Glutamatergic neuron (in vitro differentiated cells): Measurements from ENCODE around the gene ERICH6B. TPM values are rescaled to one million over a fixed set of nuclear protein-coding genes. Genes with fewer than 3 reads are reported as not detected.
"Not testable (repeated sequence)": the region's sequence is repeated elsewhere in the genome, so short reads cannot be mapped to it uniquely, and the experiment has no call there.

Experiments used
- DNase-seq: peaks from one replicate; pipeline ENCODE4 v3.0.0; 2022
- H3K27ac Mint-ChIP-seq: one replicate; pipeline ENCODE4 v1.8.0; 2020; ENCODE audit warnings: mild to moderate bottlenecking, mixed read lengths, inconsistent platforms; ENCODE audit not compliant: unreplicated experiment
- H3K27me3 Mint-ChIP-seq: one replicate; pipeline ENCODE4 v1.8.0; 2020; ENCODE audit warnings: mild to moderate bottlenecking, moderate library complexity, mixed read lengths, inconsistent platforms; ENCODE audit not compliant: unreplicated experiment
- H3K36me3 Mint-ChIP-seq: one replicate; pipeline ENCODE4 v1.8.0; 2020; ENCODE audit warnings: mild to moderate bottlenecking, mixed read lengths, inconsistent platforms; ENCODE audit not compliant: unreplicated experiment
- H3K4me1 Mint-ChIP-seq: one replicate; pipeline ENCODE4 v1.8.0; 2020; ENCODE audit warnings: mild to moderate bottlenecking, low read depth, mixed read lengths, inconsistent platforms; ENCODE audit not compliant: unreplicated experiment
- H3K4me3 Mint-ChIP-seq: one replicate; pipeline ENCODE4 v1.8.0; 2020; ENCODE audit warnings: mild to moderate bottlenecking, mixed read lengths, inconsistent platforms; ENCODE audit not compliant: unreplicated experiment
- H3K9me3 Mint-ChIP-seq: one replicate; pipeline ENCODE4 v1.8.0; 2020; ENCODE audit warnings: mild to moderate bottlenecking, moderate library complexity, mixed read lengths, inconsistent platforms; ENCODE audit not compliant: unreplicated experiment
- CTCF ChIP-seq: fragments of 200-600 bp; sonication (generic); IDR thresholded peaks from one replicate; pipeline ENCODE4 v1.5.0; 2021; ENCODE audit not compliant: partially characterized antibody, unreplicated experiment
- total RNA-seq: library from RNA; stranded (reverse); fragmentation: NEBNext Ultra II Directional; extraction: Animal tissue kit (Norgen Biotek cat#: 25700); gene quantifications from one replicate; pipeline ENCODE4 v1.2.1, GENCODE V29; 2021; ENCODE audit not compliant: unreplicated experiment

Gene ERICH6B
- total RNA-seq, 1 donor from 2014 or later, result not detected

- no peaks in the 10 kb centered on the region for H3K36me3 Mint-ChIP-seq
- H3K4me1 Mint-ChIP-seq, result no peaks in the 10 kb centered on the region
- H3K4me3 Mint-ChIP-seq, result no peak overlapping the region
- H3K27ac Mint-ChIP-seq, result no peak overlapping the region
- no peak for DNase-seq
- H3K9me3 Mint-ChIP-seq, result no peaks in the 10 kb centered on the region
- H3K27me3 Mint-ChIP-seq, result no peaks in the 10 kb centered on the region
- TF ChIP-seq CTCF, result no peak
Observed at GRCh38 chr13:45654633-45655349, 39.3 kb upstream of the ERICH6B start.

GRCh38 chr13:45645263-45645662 is 29.7 kb upstream of the ERICH6B start:
- not testable (repeated sequence) for H3K9me3 Mint-ChIP-seq, DNase-seq, H3K4me1 Mint-ChIP-seq, H3K27me3 Mint-ChIP-seq, H3K27ac Mint-ChIP-seq, H3K4me3 Mint-ChIP-seq
- peaks cover 18% of the 10 kb centered on the region for H3K36me3 Mint-ChIP-seq

- peaks cover 31% of the 10 kb centered on the region for H3K36me3 Mint-ChIP-seq
- DNase-seq, H3K9me3 Mint-ChIP-seq, H3K27ac Mint-ChIP-seq, H3K27me3 Mint-ChIP-seq, H3K4me3 Mint-ChIP-seq, H3K4me1 Mint-ChIP-seq: not testable (repeated sequence)
Observed at GRCh38 chr13:45642159-45642558, 26.6 kb upstream of the ERICH6B start.

GRCh38 chr13:45635291-45635690 is 19.8 kb upstream of the ERICH6B start:
- not testable (repeated sequence) for DNase-seq, H3K4me1 Mint-ChIP-seq, H3K27me3 Mint-ChIP-seq, H3K4me3 Mint-ChIP-seq, H3K9me3 Mint-ChIP-seq, H3K27ac Mint-ChIP-seq
- H3K36me3 Mint-ChIP-seq, result peaks cover 18% of the 10 kb centered on the region

GRCh38 chr13:45630791-45631190 is 15.3 kb upstream of the ERICH6B start:
- Mint-ChIP-seq H3K27ac (no peak overlapping the region), H3K27me3 (no peaks in the 10 kb centered on the region), H3K4me1 (no peaks in the 10 kb centered on the region), H3K36me3 (no peaks in the 10 kb centered on the region), H3K9me3 (no peaks in the 10 kb centered on the region), H3K4me3 (no peak overlapping the region)
- DNase-seq, result no peak
- no peak for TF ChIP-seq CTCF

GRCh38 chr13:45629940-45630339 is 14.4 kb upstream of the ERICH6B start:
- DNase-seq, result no peak
- H3K4me3 Mint-ChIP-seq, result no peak overlapping the region
- H3K4me1 Mint-ChIP-seq, result no peaks in the 10 kb centered on the region
- H3K9me3 Mint-ChIP-seq, result no peaks in the 10 kb centered on the region
- TF ChIP-seq CTCF, result no peak
- H3K27ac Mint-ChIP-seq, result no peak overlapping the region
- H3K27me3 Mint-ChIP-seq, result no peaks in the 10 kb centered on the region
- peaks cover under 1% of the 10 kb centered on the region for H3K36me3 Mint-ChIP-seq
